HG03432 (cell line): ENCODE measurements around the gene ZFP37.
A peak's percentile ranks its signal among the peaks of the same experiment; 100 is the strongest.
"Not testable (repeated sequence)": the region's sequence is repeated elsewhere in the genome, so short reads cannot be mapped to it uniquely, and the experiment has no call there.

Source experiments
- ATAC-seq: cut with Tn5 transposase; IDR thresholded peaks from one replicate; pipeline ENCODE4 v1.9.1; 2021; ENCODE audit warnings: mild to moderate bottlenecking, moderate library complexity; ENCODE audit not compliant: unreplicated experiment

ZFP37 gene

GRCh38 chr9:113056191-113057106 lies at the start of gene ZFP37:
ZFP37 (minus strand) TSS chr9:113056724; CDS start chr9:113056688, 36 bp downstream.
- peak; percentile 97 for ATAC-seq

- ATAC-seq: not testable (repeated sequence)
Measured at GRCh38 chr9:113105345-113105744, 48.8 kb upstream of the ZFP37 start.

GRCh38 chr9:113095561-113095960 lies 39.0 kb upstream of the ZFP37 start:
- ATAC-seq: no peak

GRCh38 chr9:113089924-113090323 lies 33.4 kb upstream of the ZFP37 start:
- not testable (repeated sequence) for ATAC-seq

GRCh38 chr9:113089143-113089505 lies 32.6 kb upstream of the ZFP37 start:
- not testable (repeated sequence) for ATAC-seq

- ATAC-seq: not testable (repeated sequence)
Measured at GRCh38 chr9:113088456-113089142, 32.1 kb upstream of the ZFP37 start.

GRCh38 chr9:113062932-113063310 lies 6.4 kb upstream of the ZFP37 start:
- ATAC-seq: not testable (repeated sequence)

- not testable (repeated sequence) for ATAC-seq
Measured at GRCh38 chr9:113062256-113062931, 5.9 kb upstream of the ZFP37 start.

- ATAC-seq: not testable (repeated sequence)
Measured at GRCh38 chr9:113061072-113061850, 4.7 kb upstream of the ZFP37 start.

GRCh38 chr9:113059581-113060284 lies 3.2 kb upstream of the ZFP37 start:
- ATAC-seq: not testable (repeated sequence)

- no peak for ATAC-seq
Measured at GRCh38 chr9:113057193-113057592, 669 bp upstream of the ZFP37 start.

GRCh38 chr9:113042884-113043657 lies 13.5 kb downstream of the ZFP37 start:
- no peak for ATAC-seq

- ATAC-seq: no peak
Measured at GRCh38 chr9:113026200-113026599, 30.3 kb downstream of the ZFP37 start.

GRCh38 chr9:113018247-113018646 lies 38.3 kb downstream of the ZFP37 start:
- no peak for ATAC-seq

- ATAC-seq: no peak
Measured at GRCh38 chr9:113012492-113012891, 44.0 kb downstream of the ZFP37 start.

GRCh38 chr9:113011911-113012381 lies 44.6 kb downstream of the ZFP37 start, which contains the start of gene ZNF883:
ZNF883 (minus strand) TSS chr9:113012192.
- ATAC-seq: no peak

- ATAC-seq: no peak
Measured at GRCh38 chr9:113005777-113006176, 50.7 kb downstream of the ZFP37 start.

- ATAC-seq: no peak
Measured at GRCh38 chr9:112997236-112997941, 59.1 kb downstream of the ZFP37 start.
